Ishikawa (cell line): ENCODE results near the gene CASD1.

ENCODE experiments used
- CREB1 ChIP-seq: IDR thresholded peaks from 2 replicates; pipeline ENCODE4 v1.6.1; 2012; ENCODE audit warnings: low read depth
- EP300 ChIP-seq: IDR thresholded peaks from 2 replicates; pipeline ENCODE4 v1.6.1; 2012; ENCODE audit warnings: borderline replicate concordance
- NFIC ChIP-seq: IDR thresholded peaks from 2 replicates; pipeline ENCODE4 v1.6.1; 2012
- RAD21 ChIP-seq: IDR thresholded peaks from 2 replicates; pipeline ENCODE4 v1.6.1; 2012; ENCODE audit warnings: low read depth
- TAF1 ChIP-seq: IDR thresholded peaks from 2 replicates; pipeline ENCODE4 v1.6.1; 2012; ENCODE audit warnings: low read depth, mild to moderate bottlenecking
- TCF12 ChIP-seq: IDR thresholded peaks from 2 replicates; pipeline ENCODE4 v1.6.1; 2012; ENCODE audit warnings: low read depth
- TEAD4 ChIP-seq: IDR thresholded peaks from 2 replicates; pipeline ENCODE4 v1.6.1; 2012
- YY1 ChIP-seq: IDR thresholded peaks from 2 replicates; pipeline ENCODE4 v1.6.1; 2012; ENCODE audit warnings: low read depth
- ZBTB7A ChIP-seq: IDR thresholded peaks from 2 replicates; pipeline ENCODE4 v1.6.1; 2012; ENCODE audit warnings: low read depth
- TF ChIP-seq, protein P1 (sequence below): IDR thresholded peaks from 2 replicates; pipeline ENCODE4 v1.6.1; 2012
- TF ChIP-seq, protein P2 (sequence below): IDR thresholded peaks from 2 replicates; pipeline ENCODE4 v1.6.1; 2012

GRCh38 chr7:94512735-94513564, 3.3 kb downstream of the CASD1 start:
- TF ChIP-seq TEAD4 (no peak), TAF1 (no peak), EP300 (no peak), ZBTB7A (no peak), RAD21 (no peak), YY1 (no peak), CREB1 (no peak), NFIC (no peak), TCF12 (no peak)
- TF ChIP-seq, protein P1, sequence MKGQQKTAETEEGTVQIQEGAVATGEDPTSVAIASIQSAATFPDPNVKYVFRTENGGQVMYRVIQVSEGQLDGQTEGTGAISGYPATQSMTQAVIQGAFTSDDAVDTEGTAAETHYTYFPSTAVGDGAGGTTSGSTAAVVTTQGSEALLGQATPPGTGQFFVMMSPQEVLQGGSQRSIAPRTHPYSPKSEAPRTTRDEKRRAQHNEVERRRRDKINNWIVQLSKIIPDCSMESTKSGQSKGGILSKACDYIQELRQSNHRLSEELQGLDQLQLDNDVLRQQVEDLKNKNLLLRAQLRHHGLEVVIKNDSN: no peak
- TF ChIP-seq, protein P2, sequence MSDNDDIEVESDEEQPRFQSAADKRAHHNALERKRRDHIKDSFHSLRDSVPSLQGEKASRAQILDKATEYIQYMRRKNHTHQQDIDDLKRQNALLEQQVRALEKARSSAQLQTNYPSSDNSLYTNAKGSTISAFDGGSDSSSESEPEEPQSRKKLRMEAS: no peak
